ENCODE measurements around the gene HDAC4.

- TF ChIP-seq CTCF (IDR thresholded peaks at IDR 0.05; ENCODE audit: low read length) (no peak), EZH2phosphoT487 (IDR thresholded peaks at IDR 0.05; ENCODE audit: low read length) (no peak)
These were observed 270.0 kb downstream of the HDAC4 start for GRCh38 chr2:239130786-239131325.
